ENCODE results near the gene RET. TPM values are rescaled to one million over a fixed set of nuclear protein-coding genes. Genes with fewer than 3 reads are reported as not detected.

The RET gene
- total and polyA plus RNA-seq, 7 experiments from 2014 or later, result 0.13 to 0.44 (median 0.20) TPM; not detected in 4

DNA sequence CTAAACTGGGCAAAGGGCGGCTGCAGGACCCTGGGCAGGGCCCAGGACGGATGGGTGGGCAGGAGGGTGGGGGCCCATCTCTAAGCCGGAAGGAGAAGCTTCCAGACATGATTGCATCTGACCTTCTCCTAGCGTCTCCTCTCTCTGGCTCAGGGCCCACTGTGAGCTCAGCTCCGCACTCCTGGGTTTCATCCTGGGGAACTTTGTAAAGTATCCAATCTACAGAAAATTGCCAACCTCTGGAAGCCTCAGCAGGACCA is 8.8 kb upstream of the RET start:
- Mint-ChIP-seq H3K9me3 (no peaks in the 10 kb centered on the region), H3K27ac (no peak overlapping the region), H3K4me1 (no peaks in the 10 kb centered on the region), H3K27me3 (peaks cover 0 to 2% (median 0%) of the 10 kb centered on the region in 5 donors), H3K4me3 (no peak overlapping the region), H3K36me3 (no peaks in the 10 kb centered on the region)
- H3K4me1 ChIP-seq (ENCODE audit: control insufficient read depth in 2 of 2, insufficient read depth in 2 of 2, low read length in 2 of 2), result no peaks in the 10 kb centered on the region
- H3K36me3 ChIP-seq (ENCODE audit: control insufficient read depth in 2 of 3, insufficient read depth in 3 of 3, low read length in 3 of 3), result no peaks in the 10 kb centered on the region
- intact Hi-C loops (cut with micrococcal nuclease), result no loop called here
- ChIA-PET POLR2A (no interaction called here), CTCF (no interaction called here)
- no peaks in the 10 kb centered on the region for H3K27me3 ChIP-seq (ENCODE audit: control insufficient read depth in 2 of 2, insufficient read depth in 2 of 2, low read length in 2 of 2)
- H3K4me3 ChIP-seq (ENCODE audit: low read length), result no peak overlapping the region
- DNase-seq, result no peak
- no peak overlapping the region for H3K27ac ChIP-seq (ENCODE audit: low read depth, low read length)
- H3K9me3 ChIP-seq (ENCODE audit: control insufficient read depth in 2 of 3, low read length in 3 of 3), result no peaks in the 10 kb centered on the region
- no peak for ATAC-seq

DNA sequence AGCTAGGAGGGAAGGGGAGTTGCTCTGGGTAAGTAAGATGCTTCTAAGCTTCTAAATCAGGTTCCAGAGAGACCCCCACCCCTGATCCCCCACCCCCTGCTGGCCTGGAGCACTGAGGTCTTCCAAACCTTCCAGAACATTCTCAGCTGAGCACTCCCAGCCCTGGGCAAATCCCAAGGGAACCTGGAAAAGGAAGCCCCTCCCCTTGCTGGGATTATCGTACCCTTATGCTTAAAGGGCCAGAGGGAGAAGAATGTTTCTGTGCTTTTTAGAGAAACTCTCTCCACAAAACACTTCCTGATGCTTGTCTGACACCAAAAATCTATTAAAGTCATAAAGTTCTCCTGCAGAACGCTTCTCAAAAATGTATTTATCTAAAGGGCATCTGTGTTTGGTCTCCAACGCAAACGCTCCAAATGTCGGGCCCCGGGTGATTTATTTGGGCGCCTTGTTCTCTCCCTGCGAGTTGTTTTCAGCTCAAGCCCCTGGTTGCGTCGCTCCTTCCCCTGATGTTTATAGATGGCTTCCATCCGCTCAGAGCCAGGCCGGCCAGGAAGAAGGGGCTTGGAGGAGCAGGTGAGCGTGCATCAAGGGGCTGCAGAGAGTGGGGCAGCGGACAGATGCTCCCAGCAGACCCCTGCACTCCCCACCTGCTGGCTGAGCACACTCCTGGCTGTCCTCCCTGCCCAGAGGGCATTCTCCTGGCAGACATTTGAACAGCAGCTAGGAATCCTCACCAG is 8.2 kb upstream of the RET start:
- Mint-ChIP-seq H3K9me3 (no peaks in the 10 kb centered on the region), H3K4me1 (no peaks in the 10 kb centered on the region), H3K36me3 (no peaks in the 10 kb centered on the region), H3K27me3 (peaks cover 0 to 2% (median 0%) of the 10 kb centered on the region in 5 donors), H3K27ac (no peak overlapping the region), H3K4me3 (no peak overlapping the region)
- Histone ChIP-seq H3K27me3 (ENCODE audit: control insufficient read depth in 2 of 2, insufficient read depth in 2 of 2, low read length in 2 of 2) (no peaks in the 10 kb centered on the region), H3K4me3 (ENCODE audit: low read length) (no peak overlapping the region), H3K27ac (ENCODE audit: low read depth, low read length) (no peak overlapping the region), H3K36me3 (ENCODE audit: control insufficient read depth in 2 of 3, insufficient read depth in 3 of 3, low read length in 3 of 3) (no peaks in the 10 kb centered on the region), H3K9me3 (ENCODE audit: control insufficient read depth in 2 of 3, low read length in 3 of 3) (no peaks in the 10 kb centered on the region), H3K4me1 (ENCODE audit: control insufficient read depth in 2 of 2, insufficient read depth in 2 of 2, low read length in 2 of 2) (no peaks in the 10 kb centered on the region)
- no peak for ATAC-seq
- no peak for DNase-seq
- ChIA-PET CTCF (interaction anchor here (0.6 kb wide), 1 partner anchor 183 kb away, joined by 3 read pairs; no protein-coding TSS in a partner anchor), POLR2A (no interaction called here)
- intact Hi-C loops (cut with micrococcal nuclease), result no loop called here

DNA sequence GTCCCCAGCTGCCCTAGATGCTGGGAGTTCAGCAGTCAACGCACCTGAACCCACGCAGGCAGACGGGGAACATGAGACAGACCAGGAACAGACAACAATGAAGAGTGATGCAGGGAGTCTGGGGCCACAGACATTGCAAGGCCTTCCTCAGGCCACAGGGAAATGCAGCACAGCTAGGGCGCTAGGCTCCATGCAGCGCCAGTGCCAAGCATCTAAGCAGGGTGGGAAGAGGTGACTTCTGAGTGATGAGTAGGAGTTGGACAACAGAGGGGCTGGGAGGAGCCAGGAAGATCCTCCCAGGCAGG is 7.7 kb upstream of the RET start:
- no peaks in the 10 kb centered on the region for H3K36me3 Mint-ChIP-seq
- intact Hi-C loops (cut with micrococcal nuclease), result no loop called here
- POLR2A ChIA-PET, result no interaction called here
- no peaks in the 10 kb centered on the region for H3K4me1 Mint-ChIP-seq
- H3K27ac Mint-ChIP-seq, result no peak overlapping the region
- no peak overlapping the region for H3K27ac ChIP-seq (ENCODE audit: low read depth, low read length)
- H3K27me3 Mint-ChIP-seq, result peaks cover 0 to 4% (median 0%) of the 10 kb centered on the region in 5 donors
- no peaks in the 10 kb centered on the region for H3K36me3 ChIP-seq (ENCODE audit: control insufficient read depth in 2 of 3, insufficient read depth in 3 of 3, low read length in 3 of 3)
- H3K4me3 ChIP-seq (ENCODE audit: low read length), result no peak overlapping the region
- CTCF ChIA-PET, result interaction anchor here (0.6 kb wide), 1 partner anchor 184 kb away, joined by 3 read pairs; no protein-coding TSS in a partner anchor
- no peak for DNase-seq
- H3K27me3 ChIP-seq (ENCODE audit: control insufficient read depth in 2 of 2, insufficient read depth in 2 of 2, low read length in 2 of 2), result no peaks in the 10 kb centered on the region
- no peaks in the 10 kb centered on the region for H3K9me3 ChIP-seq (ENCODE audit: control insufficient read depth in 2 of 3, low read length in 3 of 3)
- H3K9me3 Mint-ChIP-seq, result no peaks in the 10 kb centered on the region
- no peak overlapping the region for H3K4me3 Mint-ChIP-seq
- H3K4me1 ChIP-seq (ENCODE audit: control insufficient read depth in 2 of 2, insufficient read depth in 2 of 2, low read length in 2 of 2), result no peaks in the 10 kb centered on the region
- ATAC-seq, result no peak

DNA sequence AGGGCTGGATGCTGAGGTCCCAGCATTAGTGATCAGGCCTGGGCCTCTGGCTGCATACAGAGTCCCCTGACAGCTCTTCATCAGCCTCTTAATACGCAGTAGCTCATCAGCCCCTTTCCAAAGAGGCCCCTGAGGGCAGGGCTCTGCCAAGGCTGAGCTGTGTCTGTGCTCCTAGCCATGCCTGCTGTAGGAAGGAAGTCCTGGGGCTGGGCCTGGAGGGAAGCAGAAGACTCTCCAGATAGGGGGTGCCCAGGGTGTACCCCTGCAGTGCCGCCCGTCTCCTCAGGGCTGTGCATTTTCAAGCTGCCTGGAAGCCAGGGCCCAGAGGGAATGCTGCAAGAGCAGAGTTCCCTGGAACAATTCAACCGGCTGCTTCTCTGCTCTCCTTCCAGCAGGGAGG is 7.3 kb upstream of the RET start:
- Histone ChIP-seq H3K27ac (ENCODE audit: low read depth, low read length) (no peak overlapping the region), H3K4me1 (ENCODE audit: control insufficient read depth in 2 of 2, insufficient read depth in 2 of 2, low read length in 2 of 2) (no peaks in the 10 kb centered on the region), H3K4me3 (ENCODE audit: low read length) (no peak overlapping the region), H3K36me3 (ENCODE audit: control insufficient read depth in 2 of 3, insufficient read depth in 3 of 3, low read length in 3 of 3) (no peaks in the 10 kb centered on the region), H3K9me3 (ENCODE audit: control insufficient read depth in 2 of 3, low read length in 3 of 3) (no peaks in the 10 kb centered on the region), H3K27me3 (ENCODE audit: control insufficient read depth in 2 of 2, insufficient read depth in 2 of 2, low read length in 2 of 2) (no peaks in the 10 kb centered on the region)
- Mint-ChIP-seq H3K27ac (no peak overlapping the region), H3K4me1 (no peaks in the 10 kb centered on the region), H3K4me3 (no peak overlapping the region), H3K27me3 (peaks cover 0 to 4% (median 0%) of the 10 kb centered on the region in 5 donors), H3K9me3 (no peaks in the 10 kb centered on the region), H3K36me3 (no peaks in the 10 kb centered on the region)
- ATAC-seq (peak; percentile 15), DNase-seq (no peak)
- ChIA-PET CTCF (interaction anchor here (0.6 kb wide), 1 partner anchor 184 kb away, joined by 3 read pairs; no protein-coding TSS in a partner anchor), POLR2A (no interaction called here)
- intact Hi-C loops (cut with micrococcal nuclease), result no loop called here

DNA sequence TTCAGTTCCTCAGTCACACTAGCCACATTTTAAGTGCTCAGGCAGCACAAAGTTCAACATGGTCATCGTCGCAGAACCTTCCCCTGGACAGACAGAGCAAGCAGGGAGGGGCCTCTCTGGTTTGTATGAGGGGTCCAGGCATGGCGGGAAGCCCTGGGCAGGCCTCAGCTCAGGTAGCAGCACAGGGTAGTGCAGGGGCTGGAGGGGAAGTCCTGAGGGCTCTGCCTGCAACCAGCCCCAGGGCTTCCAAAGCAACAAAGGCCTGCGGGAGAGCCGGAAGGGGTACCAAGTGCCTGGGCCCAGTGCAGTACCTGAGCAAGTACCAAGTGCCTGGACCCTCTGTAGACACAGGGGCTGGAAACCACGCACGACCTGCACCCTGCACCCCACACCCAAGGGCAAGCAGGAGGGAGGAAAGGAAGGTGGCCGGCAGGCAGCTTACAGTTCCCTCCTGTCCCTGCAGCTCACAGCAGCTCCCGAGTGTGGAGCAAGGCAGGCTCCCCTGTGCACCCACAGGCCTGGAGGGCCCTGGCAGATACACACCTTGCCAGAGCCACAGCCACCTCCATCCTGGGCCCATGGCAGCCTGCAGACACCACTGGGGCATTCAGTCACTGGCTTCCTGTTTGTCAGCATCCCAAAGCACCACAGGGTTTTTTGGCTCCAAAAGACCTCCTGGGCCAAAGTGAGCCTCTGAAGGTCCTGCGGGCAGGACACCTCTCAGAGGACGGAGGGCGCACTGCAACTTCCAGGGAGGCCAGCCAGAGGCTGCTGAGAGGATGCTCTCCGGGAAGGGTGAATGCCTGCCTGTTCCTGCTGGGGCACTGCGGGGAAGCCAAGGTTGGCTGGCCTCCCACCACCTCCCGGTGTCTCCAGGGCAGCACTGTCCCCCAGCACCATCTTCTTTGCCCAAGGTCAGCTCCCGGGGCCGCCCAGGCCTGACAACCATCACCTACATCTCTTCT is 6.5 kb upstream of the RET start:
- Histone ChIP-seq H3K4me1 (ENCODE audit: control insufficient read depth in 2 of 2, insufficient read depth in 2 of 2, low read length in 2 of 2) (no peaks in the 10 kb centered on the region), H3K4me3 (ENCODE audit: low read length) (no peak overlapping the region), H3K36me3 (ENCODE audit: control insufficient read depth in 2 of 3, insufficient read depth in 3 of 3, low read length in 3 of 3) (no peaks in the 10 kb centered on the region), H3K9me3 (ENCODE audit: control insufficient read depth in 2 of 3, low read length in 3 of 3) (no peaks in the 10 kb centered on the region), H3K27me3 (ENCODE audit: control insufficient read depth in 2 of 2, insufficient read depth in 2 of 2, low read length in 2 of 2) (no peaks in the 10 kb centered on the region), H3K27ac (ENCODE audit: low read depth, low read length) (no peak overlapping the region)
- no peaks in the 10 kb centered on the region for H3K9me3 Mint-ChIP-seq
- DNase-seq (no peak), ATAC-seq (no peak)
- no peaks in the 10 kb centered on the region for H3K36me3 Mint-ChIP-seq
- CTCF ChIA-PET, result no interaction called here
- no peak overlapping the region for H3K27ac Mint-ChIP-seq
- POLR2A ChIA-PET, result no interaction called here
- intact Hi-C loops (cut with micrococcal nuclease), result no loop called here
- peaks cover 0 to 6% (median 0%) of the 10 kb centered on the region in 5 donors for H3K27me3 Mint-ChIP-seq
- H3K4me1 Mint-ChIP-seq, result no peaks in the 10 kb centered on the region
- no peak overlapping the region for H3K4me3 Mint-ChIP-seq

DNA sequence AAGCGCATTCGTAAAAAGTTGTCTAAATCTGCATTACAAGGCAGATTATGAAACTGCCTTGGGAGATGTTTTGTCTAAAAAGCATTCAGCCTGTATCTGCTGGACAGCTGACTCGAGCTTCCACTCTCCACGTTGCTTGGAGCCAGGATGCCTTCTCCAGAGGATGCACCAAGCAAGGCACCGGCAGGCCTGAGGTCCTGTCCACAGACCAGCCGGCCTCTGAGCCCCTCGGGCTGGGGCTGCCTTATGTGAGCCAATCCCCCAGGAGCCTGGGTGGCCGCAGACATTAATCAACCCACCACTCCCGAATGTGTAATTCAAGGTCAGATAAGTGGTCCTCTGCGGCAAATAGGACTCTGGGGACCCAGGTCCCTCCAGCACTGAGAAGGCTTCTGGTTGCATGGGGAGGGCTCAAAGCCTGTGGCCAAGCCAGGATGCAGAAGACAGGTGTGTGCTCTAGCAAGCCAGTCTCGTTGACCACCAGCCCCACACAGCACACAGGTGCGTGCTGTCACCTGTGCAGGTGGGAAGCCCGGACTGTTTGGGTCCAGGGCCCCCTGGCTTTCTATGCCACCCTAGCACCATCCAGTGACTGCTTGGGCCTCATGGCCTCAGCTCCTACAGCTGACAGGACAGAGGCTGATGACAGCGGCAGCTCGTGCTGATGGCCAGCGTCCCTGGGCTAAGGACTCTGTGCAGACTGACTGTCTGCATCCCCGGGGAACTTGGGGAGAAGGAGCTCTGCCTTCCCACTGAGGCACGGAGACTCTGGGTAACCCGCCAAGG is 4.8 kb upstream of the RET start:
- Histone ChIP-seq H3K36me3 (ENCODE audit: control insufficient read depth in 2 of 3, insufficient read depth in 3 of 3, low read length in 3 of 3) (no peaks in the 10 kb centered on the region), H3K27me3 (ENCODE audit: control insufficient read depth in 2 of 2, insufficient read depth in 2 of 2, low read length in 2 of 2) (no peaks in the 10 kb centered on the region), H3K4me3 (ENCODE audit: low read length) (no peak overlapping the region), H3K4me1 (ENCODE audit: control insufficient read depth in 2 of 2, insufficient read depth in 2 of 2, low read length in 2 of 2) (no peaks in the 10 kb centered on the region), H3K9me3 (ENCODE audit: control insufficient read depth in 2 of 3, low read length in 3 of 3) (no peaks in the 10 kb centered on the region), H3K27ac (ENCODE audit: low read depth, low read length) (no peak overlapping the region)
- Mint-ChIP-seq H3K4me1 (peaks cover 0 to 6% (median 0%) of the 10 kb centered on the region in 7 donors), H3K4me3 (no peak overlapping the region), H3K27ac (no peak overlapping the region), H3K9me3 (no peaks in the 10 kb centered on the region), H3K27me3 (peaks cover 9 to 15% (median 10%) of the 10 kb centered on the region in 5 donors), H3K36me3 (no peaks in the 10 kb centered on the region)
- no peak for ATAC-seq
- intact Hi-C loops (cut with micrococcal nuclease), result no loop called here
- ChIA-PET CTCF (no interaction called here), POLR2A (no interaction called here)
- no peak for DNase-seq

Data from naive thymus-derived CD4-positive, alpha-beta T cell (primary cell).